HG03039 (cell line): ENCODE results near the gene DNAJC7.

Source experiments
- ATAC-seq: cut with Tn5 transposase; IDR thresholded peaks from one replicate; pipeline ENCODE4 v1.9.1; 2021; ENCODE audit warnings: mild to moderate bottlenecking, moderate library complexity; ENCODE audit not compliant: unreplicated experiment

The DNAJC7 gene

GRCh38 chr17:41928693-41929251 lies 88.5 kb downstream of the DNAJC7 start:
- no peak for ATAC-seq
